Stimulated activated CD4-positive, alpha-beta T cell treated with anti-CD3 and anti-CD28 coated beads, TNF-alpha, amount 100 ng/mL, for 1 hour (primary cell): Measurements from ENCODE around the gene RBBP5.
A peak's percentile ranks its signal among the peaks of the same experiment; 100 is the strongest.

Source experiments
- DNase-seq, 3 donors: peaks; one replicate each; pipeline ENCODE4 v3.0.0-alpha.2; 2020; ENCODE audit warnings: low read depth in 3 of 3, low spot score in 1 of 3

The RBBP5 gene

GRCh38 chr1:205075642-205076155 is 46.1 kb downstream of the RBBP5 start:
- DNase-seq = no peak

- no peak for DNase-seq
Measured at GRCh38 chr1:205074513-205074912, 47.3 kb downstream of the RBBP5 start.

- no peak for DNase-seq
Measured at GRCh38 chr1:205074084-205074483, 47.7 kb downstream of the RBBP5 start.

GRCh38 chr1:205073511-205073910 is 48.3 kb downstream of the RBBP5 start:
- DNase-seq = no peak

- DNase-seq = no peak
Measured at GRCh38 chr1:205072881-205073280, 48.9 kb downstream of the RBBP5 start.

- no peak for DNase-seq
Measured at GRCh38 chr1:205072286-205072685, 49.5 kb downstream of the RBBP5 start.

- no peak for DNase-seq
Measured at GRCh38 chr1:205071801-205072200, 50.0 kb downstream of the RBBP5 start.

- DNase-seq = no peak
Measured at GRCh38 chr1:205071028-205071409, 50.8 kb downstream of the RBBP5 start.

GRCh38 chr1:205069371-205070125 is 52.2 kb downstream of the RBBP5 start:
- no peak for DNase-seq

- no peak for DNase-seq
Measured at GRCh38 chr1:205068457-205069040, 53.2 kb downstream of the RBBP5 start.

- no peak for DNase-seq
Measured at GRCh38 chr1:205068001-205068400, 53.8 kb downstream of the RBBP5 start.

- DNase-seq = no peak
Measured at GRCh38 chr1:205067031-205067430, 54.7 kb downstream of the RBBP5 start.

GRCh38 chr1:205066141-205066818 is 55.5 kb downstream of the RBBP5 start:
- no peak for DNase-seq

- no peak for DNase-seq
Measured at GRCh38 chr1:205065666-205066065, 56.1 kb downstream of the RBBP5 start.

- no peak for DNase-seq
Measured at GRCh38 chr1:205064741-205065316, 56.9 kb downstream of the RBBP5 start.

GRCh38 chr1:205064301-205064700 is 57.5 kb downstream of the RBBP5 start:
- DNase-seq = no peak

- DNase-seq = no peak
Measured at GRCh38 chr1:205062895-205063294, 58.9 kb downstream of the RBBP5 start.

- no peak for DNase-seq
Measured at GRCh38 chr1:205062319-205062718, 59.5 kb downstream of the RBBP5 start.

GRCh38 chr1:205061665-205062069 is 60.1 kb downstream of the RBBP5 start:
- DNase-seq = peak; percentile 9 to 56 (median 22)

- DNase-seq = no peak
Measured at GRCh38 chr1:205061227-205061626, 60.6 kb downstream of the RBBP5 start.

GRCh38 chr1:205060746-205061145 is 61.0 kb downstream of the RBBP5 start:
- DNase-seq = no peak

- no peak for DNase-seq
Measured at GRCh38 chr1:205059660-205060059, 62.1 kb downstream of the RBBP5 start.
